Stimulated activated CD4-positive, alpha-beta T cell treated with anti-CD3 and anti-CD28 coated beads, TNF-alpha, amount 100 ng/mL, for 4 hours (primary cell): Measurements from ENCODE around the gene ZNF595.
"Not testable (repeated sequence)": the region's sequence is repeated elsewhere in the genome, so short reads cannot be mapped to it uniquely, and the experiment has no call there.

Source experiments
- DNase-seq, 3 experiments: peaks; one replicate each; pipeline ENCODE4 v3.0.0-alpha.2; 2020; ENCODE audit warnings: low read depth in 3 of 3

Gene ZNF595

GRCh38 chr4:85951-86350 is 32.8 kb downstream of the ZNF595 start:
- no peak for DNase-seq

DNA sequence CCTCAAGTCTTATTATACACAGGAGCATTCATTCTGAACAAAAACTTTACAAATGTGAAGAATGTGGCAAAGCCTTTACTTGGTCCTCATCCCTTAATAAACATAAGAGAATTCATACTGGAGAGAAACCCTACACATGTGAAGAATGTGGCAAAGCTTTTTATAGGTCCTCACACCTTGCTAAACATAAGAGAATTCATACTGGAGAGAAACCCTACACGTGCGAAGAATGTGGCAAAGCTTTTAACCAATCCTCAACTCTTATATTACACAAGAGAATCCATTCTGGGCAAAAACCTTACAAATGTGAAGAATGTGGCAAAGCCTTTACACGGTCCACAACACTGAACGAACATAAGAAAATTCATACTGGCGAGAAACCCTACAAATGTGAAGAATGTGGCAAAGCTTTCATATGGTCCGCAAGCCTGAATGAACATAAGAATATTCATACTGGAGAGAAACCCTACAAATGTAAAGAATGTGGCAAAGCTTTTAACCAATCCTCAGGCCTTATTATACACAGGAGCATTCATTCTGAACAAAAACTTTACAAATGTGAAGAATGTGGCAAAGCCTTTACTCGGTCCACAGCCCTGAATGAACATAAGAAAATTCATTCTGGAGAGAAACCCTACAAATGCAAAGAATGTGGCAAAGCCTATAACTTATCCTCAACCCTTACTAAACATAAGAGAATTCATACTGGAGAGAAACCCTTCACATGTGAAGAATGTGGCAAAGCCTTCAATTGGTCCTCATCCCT is 33.6 kb downstream of the ZNF595 start:
- DNase-seq: not testable (repeated sequence)

- DNase-seq: no peak
Measured at GRCh38 chr4:98386-98785, 45.3 kb downstream of the ZNF595 start.

DNA sequence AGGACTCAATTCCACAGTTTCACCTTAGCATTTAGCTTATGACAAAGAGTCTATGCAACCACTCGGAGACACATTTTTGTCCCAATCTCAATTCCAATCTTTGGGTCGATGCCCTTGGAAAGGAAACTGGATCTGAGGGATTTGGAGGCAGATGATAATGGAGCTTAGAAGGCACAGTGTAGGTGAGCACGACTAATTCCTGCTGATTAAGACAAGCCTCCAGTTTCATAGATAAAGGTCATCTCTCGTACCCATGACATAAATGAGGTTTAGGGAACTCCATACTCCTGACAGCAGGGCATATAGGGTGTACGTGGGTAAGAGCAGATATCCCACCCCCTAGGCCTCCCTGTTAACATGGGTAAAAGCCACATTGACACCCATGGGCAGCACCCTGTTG is 46.7 kb downstream of the ZNF595 start:
- DNase-seq: no peak

DNA sequence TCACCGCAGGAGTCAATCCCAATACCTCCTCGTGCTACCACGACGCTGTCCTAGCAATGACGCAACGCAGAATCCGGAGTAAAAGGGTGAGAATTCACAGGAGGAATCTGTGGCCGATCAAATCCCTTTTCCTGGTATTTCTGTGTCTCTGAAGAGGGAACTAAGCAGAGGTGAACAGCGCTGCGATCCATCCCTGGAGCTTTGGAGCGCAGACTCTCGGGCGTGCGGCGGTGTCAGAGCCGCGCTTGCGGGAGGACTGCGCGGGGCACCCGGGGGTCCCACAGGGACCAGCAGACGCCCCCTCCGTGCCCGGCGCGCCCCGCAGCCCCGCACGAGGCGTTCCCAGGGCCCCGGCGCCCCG is 53.9 kb downstream of the ZNF595 start:
- DNase-seq: no peak

DNA sequence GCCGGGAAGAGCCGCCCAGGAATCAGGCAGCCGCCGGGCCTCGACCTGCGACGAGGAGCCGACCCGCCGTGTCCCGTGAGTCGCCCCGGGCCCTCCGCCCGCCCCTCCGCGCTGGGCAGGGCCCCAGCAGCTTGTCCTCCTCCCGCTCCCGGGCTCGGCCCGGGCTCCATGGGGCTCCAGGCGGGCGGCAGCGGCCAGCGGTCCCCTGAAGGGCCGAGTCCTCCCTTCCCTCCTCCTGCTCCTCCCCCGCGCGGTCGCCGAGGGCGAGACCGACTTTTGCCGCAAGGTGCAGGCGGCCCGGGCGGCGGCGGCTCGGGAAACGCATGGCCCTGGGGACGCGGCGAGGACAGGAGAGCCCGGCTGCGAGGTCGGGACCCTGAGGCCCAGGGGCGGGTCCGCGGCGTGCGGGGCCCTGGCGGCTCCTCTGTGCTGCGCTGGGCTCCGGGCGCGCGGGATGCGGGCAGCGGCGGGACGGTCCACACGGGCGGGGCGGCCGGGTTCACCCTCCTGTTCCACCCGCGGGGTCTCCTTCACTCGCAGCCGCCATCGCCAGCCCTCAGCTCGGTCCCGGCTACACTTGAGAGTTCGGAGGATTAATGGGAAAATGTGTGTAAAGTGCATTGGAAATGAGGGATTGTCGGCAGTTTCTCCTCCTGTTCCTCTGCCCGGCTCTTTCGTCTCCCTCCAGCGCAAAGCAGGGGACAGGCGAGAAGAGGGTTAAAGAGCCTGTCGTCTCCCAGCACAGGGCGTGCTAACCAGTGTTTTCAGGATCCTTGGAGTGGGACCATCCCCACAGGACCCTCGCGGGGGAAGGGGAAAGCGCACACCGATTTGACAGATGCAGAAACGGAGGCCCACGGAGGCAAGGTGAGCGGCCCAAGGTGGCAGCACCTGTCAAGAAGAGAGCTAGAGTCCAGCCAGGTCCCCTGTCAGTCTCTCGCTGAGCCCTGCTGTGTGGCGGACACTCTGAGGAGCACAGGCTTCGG is 54.6 kb downstream of the ZNF595 start:
- DNase-seq: no peak

GRCh38 chr4:112771-113170 is 59.6 kb downstream of the ZNF595 start:
- no peak for DNase-seq

- DNase-seq: no peak
Measured at GRCh38 chr4:113732-114131, 60.6 kb downstream of the ZNF595 start.

DNA sequence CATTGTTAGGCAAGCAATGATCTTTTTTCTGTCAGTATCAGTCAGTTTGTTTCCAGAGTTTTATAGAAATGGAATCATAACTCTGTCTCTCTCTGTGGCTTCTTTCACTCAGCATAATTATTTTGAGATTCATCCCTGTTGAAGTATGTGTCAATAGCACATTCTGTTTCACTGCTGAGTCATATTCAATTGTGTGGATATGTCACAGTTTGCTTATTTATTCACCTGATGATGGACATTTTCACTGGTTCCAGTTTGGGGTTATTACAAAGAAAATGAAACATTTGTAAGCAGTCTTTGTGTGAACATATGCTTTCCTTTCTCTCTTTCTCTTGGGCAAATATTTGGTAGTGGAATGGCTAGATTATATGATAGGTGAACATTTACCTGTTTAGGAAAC is 61.0 kb downstream of the ZNF595 start:
- no peak for DNase-seq

DNA sequence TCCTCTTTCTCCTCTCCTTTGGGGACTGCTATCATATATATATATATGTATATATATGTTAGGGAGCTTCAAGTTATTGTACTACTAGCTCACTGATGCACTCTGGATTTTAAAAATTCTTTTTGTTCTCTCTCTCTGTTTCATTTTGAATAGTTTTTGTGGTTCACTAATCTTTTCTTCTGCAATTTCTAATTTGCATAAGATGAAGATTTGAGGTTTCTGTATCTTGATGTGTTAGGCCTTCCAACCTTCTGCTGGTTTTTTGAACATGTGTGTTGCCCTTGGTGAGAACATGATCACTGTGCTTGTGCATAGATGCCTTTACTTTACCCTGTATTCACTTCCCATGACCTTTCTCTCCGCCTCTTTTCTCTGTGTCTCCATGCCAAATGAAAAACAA is 63.4 kb downstream of the ZNF595 start:
- no peak for DNase-seq

- no peak for DNase-seq
Measured at GRCh38 chr4:120616-121015, 67.5 kb downstream of the ZNF595 start.

DNA sequence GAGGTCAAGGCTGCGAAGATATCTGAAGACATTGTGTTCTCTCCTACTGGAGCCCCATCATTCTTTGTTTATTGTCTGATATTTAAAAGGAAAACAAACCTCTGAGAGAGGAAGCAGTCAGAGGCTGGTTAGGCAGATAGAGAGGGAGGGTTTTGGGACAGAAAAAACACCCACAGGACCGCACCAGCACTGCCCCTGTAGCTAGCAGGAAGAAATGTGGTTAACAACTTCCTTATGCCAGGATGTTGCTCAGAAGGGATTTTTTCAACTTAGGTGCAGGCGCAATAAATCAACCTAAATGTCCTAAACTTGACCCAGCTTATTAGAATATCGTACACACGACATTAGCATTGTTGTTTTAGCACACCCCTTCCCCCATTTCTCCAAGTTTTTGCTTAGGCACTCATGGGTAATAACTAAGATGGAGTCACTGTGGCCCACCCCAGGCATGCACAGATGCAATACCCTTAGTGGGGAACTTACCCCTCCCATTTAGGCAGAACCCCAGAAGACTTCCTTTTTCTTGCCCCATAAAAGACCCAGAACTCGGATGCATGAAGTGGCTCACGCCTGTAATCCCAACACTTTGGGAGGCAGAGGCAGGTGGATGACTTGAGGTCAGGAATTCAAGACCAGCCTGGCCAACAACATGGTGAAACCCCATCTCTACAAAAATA is 68.4 kb downstream of the ZNF595 start:
- DNase-seq: no peak

GRCh38 chr4:123922-124274 is 70.8 kb downstream of the ZNF595 start:
- DNase-seq: not testable (repeated sequence)

GRCh38 chr4:124275-125081 is 71.4 kb downstream of the ZNF595 start, which contains the start of gene ZNF718:
ZNF718 (plus strand) TSS chr4:124501; CDS start chr4:124671, 170 bp downstream.
- DNase-seq: peak; percentile 74 to 86 (median 74)

GRCh38 chr4:125091-125771 is 72.1 kb downstream of the ZNF595 start:
- no peak for DNase-seq

- DNase-seq: no peak
Measured at GRCh38 chr4:125833-126232, 72.7 kb downstream of the ZNF595 start.

DNA sequence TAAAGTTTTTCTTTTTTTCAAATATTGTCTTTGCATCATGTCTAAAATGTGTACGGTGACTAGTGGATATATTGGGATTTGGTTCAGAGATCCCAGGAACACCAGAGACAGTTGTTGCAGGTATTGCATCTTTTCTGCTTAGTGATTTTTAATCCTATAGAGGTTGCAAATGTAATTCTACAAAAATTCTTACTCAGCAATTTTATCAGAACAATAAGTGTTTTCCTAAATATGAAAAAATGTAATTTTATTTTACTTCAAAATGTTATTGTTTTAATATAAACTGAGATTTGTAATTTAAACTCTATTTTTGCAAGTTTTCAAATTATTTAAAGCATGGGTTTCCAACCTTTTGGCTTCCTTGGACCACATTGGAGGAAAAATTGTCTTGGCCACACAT is 79.4 kb downstream of the ZNF595 start:
- no peak for DNase-seq
